Osteoblast (primary cell): Measurements from ENCODE around the gene CDH18. TPM values are rescaled to one million over a fixed set of nuclear protein-coding genes. Genes with fewer than 3 reads are reported as not detected.
"Not testable (repeated sequence)": the region's sequence is repeated elsewhere in the genome, so short reads cannot be mapped to it uniquely, and the experiment has no call there.

ENCODE experiments used
- DNase-seq: peaks from one replicate; pipeline ENCODE4 v3.0.0; 2011; ENCODE audit warnings: low spot score, mixed read lengths; ENCODE audit not compliant: insufficient read length; ENCODE audit errors: missing footprints
- H2AFZ ChIP-seq: 2 replicates; pipeline ENCODE4 v1.6.0; 2011; ENCODE audit warnings: mild to moderate bottlenecking, low read length
- H3K27ac ChIP-seq: 2 replicates; pipeline ENCODE4 v1.5.1; 2011; ENCODE audit warnings: mild to moderate bottlenecking, low read depth, low read length, moderate library complexity
- H3K27me3 ChIP-seq: 2 replicates; pipeline ENCODE4 v1.6.0; 2012; ENCODE audit warnings: mild to moderate bottlenecking, control low read depth, inconsistent platforms, low read length, moderate library complexity; ENCODE audit not compliant: insufficient read depth
- H3K36me3 ChIP-seq: 2 replicates; pipeline ENCODE4 v1.5.1; 2011; ENCODE audit warnings: mild to moderate bottlenecking, low read length, control low read depth, moderate library complexity; ENCODE audit not compliant: insufficient read depth
- H3K4me1 ChIP-seq: 2 replicates; pipeline ENCODE4 v1.5.1; 2011; ENCODE audit warnings: mild to moderate bottlenecking, low read length, control low read depth, moderate library complexity; ENCODE audit not compliant: insufficient read depth
- H3K4me2 ChIP-seq: 2 replicates; pipeline ENCODE4 v1.6.0; 2011; ENCODE audit warnings: mild to moderate bottlenecking, low read length; ENCODE audit not compliant: insufficient read depth
- H3K4me3 ChIP-seq: fragments of 200-600 bp; sonication (generic); 3 replicates; pipeline ENCODE4 v1.5.1; 2012; ENCODE audit warnings: mild to moderate bottlenecking, low read length, inconsistent platforms; ENCODE audit not compliant: insufficient read depth
- H3K79me2 ChIP-seq: 2 replicates; pipeline ENCODE4 v1.6.0; 2012; ENCODE audit warnings: mild to moderate bottlenecking, low read length, control low read depth, inconsistent platforms; ENCODE audit not compliant: insufficient read depth
- H3K9me3 ChIP-seq: 2 replicates; pipeline ENCODE4 v1.5.1; 2011; ENCODE audit warnings: low read depth, low read length, control low read depth
- H4K20me1 ChIP-seq: 2 replicates; pipeline ENCODE4 v1.6.0; 2012; ENCODE audit warnings: mild to moderate bottlenecking, low read length, control low read depth; ENCODE audit not compliant: insufficient read depth
- CTCF ChIP-seq: IDR thresholded peaks from 2 replicates; pipeline ENCODE4 v1.5.1; 2011; ENCODE audit warnings: mild to moderate bottlenecking, low read depth, low read length, moderate library complexity; ENCODE audit errors: extremely low read depth
- total RNA-seq: library from RNA; depleted of rRNA; stranded (reverse); fragments of >200 nt; gene quantifications from 2 replicates; pipeline ENCODE4 v1.2.3, GENCODE V29; 2012

Gene CDH18
- total RNA-seq, 1 donor, result 0.36 TPM

DNA sequence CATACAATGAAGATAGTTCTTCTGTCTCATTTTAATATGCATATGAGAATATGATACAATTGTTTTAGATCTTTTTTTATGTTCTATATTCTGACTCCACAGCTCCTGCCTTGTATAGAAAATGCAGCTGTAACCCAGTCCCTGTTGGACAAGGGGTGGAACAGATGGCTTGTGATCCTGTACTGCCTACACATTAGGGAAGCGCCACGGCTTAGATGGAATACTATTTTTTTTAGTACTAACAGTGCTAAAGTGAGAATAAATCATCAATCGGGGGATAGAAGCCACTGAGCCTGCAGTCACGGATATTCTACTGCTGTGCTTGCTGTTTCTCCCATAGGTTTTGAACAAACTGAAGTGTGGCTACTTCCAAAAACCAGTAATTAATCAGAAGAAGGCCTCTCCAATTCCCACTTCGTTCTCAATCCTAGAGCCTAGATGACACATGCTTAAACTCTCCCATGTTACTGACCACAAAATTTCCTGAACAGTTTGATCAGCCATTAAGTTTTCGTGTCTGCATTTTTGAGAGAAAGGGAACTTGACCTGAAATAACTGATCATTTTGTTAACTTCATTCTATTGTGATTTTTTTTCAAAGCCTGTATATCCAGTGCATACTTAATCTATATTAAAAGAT, 150.3 kb downstream of the CDH18 start:
- Histone ChIP-seq H3K4me2 (no peak overlapping the region), H3K4me3 (no peak overlapping the region), H3K36me3 (no peaks in the 10 kb centered on the region), H3K27ac (no peak overlapping the region), H4K20me1 (no peaks in the 10 kb centered on the region), H3K9me3 (no peaks in the 10 kb centered on the region), H2AFZ (no peak overlapping the region), H3K27me3 (no peaks in the 10 kb centered on the region), H3K4me1 (no peaks in the 10 kb centered on the region), H3K79me2 (no peaks in the 10 kb centered on the region)
- TF ChIP-seq CTCF, result no peak
- DNase-seq, result no peak

- Histone ChIP-seq H2AFZ (no peak overlapping the region), H3K9me3 (no peaks in the 10 kb centered on the region)
- TF ChIP-seq CTCF, result no peak
These were observed 152.6 kb downstream of the CDH18 start for GRCh38 chr5:19835442-19835841.

DNA sequence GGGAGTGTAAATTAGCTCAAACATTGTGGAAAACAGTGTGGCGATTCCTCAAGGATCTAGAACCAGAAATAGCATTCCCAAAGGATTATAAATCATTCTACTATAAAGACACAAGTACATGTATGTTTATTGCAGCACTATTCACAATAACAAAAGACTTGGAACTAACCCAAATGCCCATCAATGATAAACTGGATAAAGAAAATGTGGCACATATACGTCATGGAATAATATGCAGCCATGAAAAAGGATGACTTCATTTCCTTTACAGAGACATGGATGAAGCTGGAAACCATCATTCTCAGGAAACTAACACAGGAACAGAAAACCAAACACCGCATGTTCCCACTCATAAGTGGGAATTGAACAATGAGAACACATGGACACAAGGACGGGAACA, 175.3 kb downstream of the CDH18 start:
- not testable (repeated sequence) for H3K9me3 ChIP-seq, H4K20me1 ChIP-seq, DNase-seq, H3K4me1 ChIP-seq, H3K36me3 ChIP-seq, H2AFZ ChIP-seq, H3K27me3 ChIP-seq, H3K4me3 ChIP-seq, H3K79me2 ChIP-seq, H3K4me2 ChIP-seq, H3K27ac ChIP-seq

More at GRCh38 chr5:19835442-19835841, 152.6 kb downstream of the CDH18 start:
- Histone ChIP-seq H3K4me3 (no peak overlapping the region), H3K27ac (no peak overlapping the region), H4K20me1 (no peaks in the 10 kb centered on the region), H3K4me1 (no peaks in the 10 kb centered on the region), H3K79me2 (no peaks in the 10 kb centered on the region), H3K36me3 (no peaks in the 10 kb centered on the region), H3K4me2 (no peak overlapping the region), H3K27me3 (no peaks in the 10 kb centered on the region)
- DNase-seq, result no peak

- Histone ChIP-seq H3K4me2 (no peak overlapping the region), H3K4me3 (no peak overlapping the region), H3K4me1 (no peaks in the 10 kb centered on the region), H3K36me3 (no peaks in the 10 kb centered on the region), H4K20me1 (no peaks in the 10 kb centered on the region), H3K27ac (no peak overlapping the region), H3K27me3 (no peaks in the 10 kb centered on the region), H3K9me3 (no peaks in the 10 kb centered on the region), H2AFZ (no peak overlapping the region), H3K79me2 (no peaks in the 10 kb centered on the region)
- DNase-seq, result no peak
- TF ChIP-seq CTCF, result no peak
These were observed 181.2 kb downstream of the CDH18 start for GRCh38 chr5:19806756-19807155.
